ENCODE measurements around the gene KEAP1. TPM values are rescaled to one million over a fixed set of nuclear protein-coding genes. Genes with fewer than 3 reads are reported as not detected.

KEAP1 gene
- total and polyA plus RNA-seq, 9 of the 15 experiments (the other 6 are each of a cell fraction or from before 2014, with no cell fraction given) = 2.1 to 95.6 (median 64.3) TPM

- TF ChIP-seq NCOA4 (IDR thresholded peaks at IDR 0.05; ENCODE audit: partially characterized antibody) (peak; percentile 69), IFI16 (CRISPR knock-in tag; IDR thresholded peaks at IDR 0.05) (no peak), CREBBP (IDR thresholded peaks at IDR 0.05; ENCODE audit: low read depth, low read length) (no peak), HDAC3 (IDR thresholded peaks at IDR 0.05; ENCODE audit: borderline replicate concordance, partially characterized antibody) (no peak), MAFF (IDR thresholded peaks at IDR 0.05; ENCODE audit: low read length) (no peak), ELF1 (tag; IDR thresholded peaks at IDR 0.05) (no peak), ZFP1 (CRISPR knock-in tag; IDR thresholded peaks at IDR 0.05) (no peak), ZBTB40 (IDR thresholded peaks at IDR 0.05) (0 out of 2 replicates have a peak, but pooled peaks have one; percentile 18), ZBTB40 (CRISPR knock-in tag; IDR thresholded peaks at IDR 0.05) (no peak), YY1 (IDR thresholded peaks at IDR 0.05; ENCODE audit: borderline replicate concordance in 1 of 3, control insufficient read depth in 1 of 3, extremely low read depth in 1 of 3, insufficient read depth in 3 of 3, insufficient read length in 1 of 3, insufficient replicate concordance in 2 of 3, low read depth in 1 of 3, low read length in 2 of 3) (no peak), ZNF644 (tag; IDR thresholded peaks at IDR 0.05; ENCODE audit: low read depth) (no peak), MYBL2 (IDR thresholded peaks at IDR 0.05; ENCODE audit: low read depth) (no peak), MYBL2 (CRISPR knock-in tag; IDR thresholded peaks at IDR 0.05; ENCODE audit: borderline replicate concordance) (no peak), PHF20 (IDR thresholded peaks at IDR 0.05; ENCODE audit: partially characterized antibody) (peak; percentile 40), BCOR (IDR thresholded peaks at IDR 0.05) (peak; percentile 96), FOXK2 (conservative IDR thresholded peaks at IDR 0.05 in 1 of 2, IDR thresholded peaks at IDR 0.05 in 1 of 2; ENCODE audit: low read depth in 2 of 2) (no peak), RCOR1 (IDR thresholded peaks at IDR 0.05; ENCODE audit: borderline replicate concordance in 1 of 2, low read depth in 2 of 2, low read length in 2 of 2) (peak in 1 of 2 experiments; percentile 28; a peak in 1 of 4 replicates), RB1 (IDR thresholded peaks at IDR 0.05; ENCODE audit: low read depth) (no peak), L3MBTL2 (IDR thresholded peaks at IDR 0.05) (no peak), CBX3 (IDR thresholded peaks at IDR 0.05; ENCODE audit: borderline replicate concordance in 1 of 2, low read length in 2 of 2) (0 out of 3 replicates have a peak, but pooled peaks of 1 of the 2 experiments have one; percentile 12), FOXP1 (CRISPR knock-in tag; IDR thresholded peaks at IDR 0.05) (no peak)
These were observed 41.1 kb upstream of the KEAP1 start (continued) for GRCh38 chr19:10544242-10544752.

All from K562 (cell line).